GM12872 (cell line): ENCODE results near the gene POLR2B.

Experiments used
- TF ChIP-seq, protein P1 (sequence below): IDR thresholded peaks from 3 replicates; pipeline ENCODE4 v1.5.1; 2011; ENCODE audit warnings: low read depth, mild to moderate bottlenecking, low read length, moderate library complexity; ENCODE audit not compliant: insufficient read depth

POLR2B gene

GRCh38 chr4:56973336-56973735 lies 5.4 kb upstream of the POLR2B start:
- TF ChIP-seq, protein P1, sequence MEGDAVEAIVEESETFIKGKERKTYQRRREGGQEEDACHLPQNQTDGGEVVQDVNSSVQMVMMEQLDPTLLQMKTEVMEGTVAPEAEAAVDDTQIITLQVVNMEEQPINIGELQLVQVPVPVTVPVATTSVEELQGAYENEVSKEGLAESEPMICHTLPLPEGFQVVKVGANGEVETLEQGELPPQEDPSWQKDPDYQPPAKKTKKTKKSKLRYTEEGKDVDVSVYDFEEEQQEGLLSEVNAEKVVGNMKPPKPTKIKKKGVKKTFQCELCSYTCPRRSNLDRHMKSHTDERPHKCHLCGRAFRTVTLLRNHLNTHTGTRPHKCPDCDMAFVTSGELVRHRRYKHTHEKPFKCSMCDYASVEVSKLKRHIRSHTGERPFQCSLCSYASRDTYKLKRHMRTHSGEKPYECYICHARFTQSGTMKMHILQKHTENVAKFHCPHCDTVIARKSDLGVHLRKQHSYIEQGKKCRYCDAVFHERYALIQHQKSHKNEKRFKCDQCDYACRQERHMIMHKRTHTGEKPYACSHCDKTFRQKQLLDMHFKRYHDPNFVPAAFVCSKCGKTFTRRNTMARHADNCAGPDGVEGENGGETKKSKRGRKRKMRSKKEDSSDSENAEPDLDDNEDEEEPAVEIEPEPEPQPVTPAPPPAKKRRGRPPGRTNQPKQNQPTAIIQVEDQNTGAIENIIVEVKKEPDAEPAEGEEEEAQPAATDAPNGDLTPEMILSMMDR: no peak

DNA sequence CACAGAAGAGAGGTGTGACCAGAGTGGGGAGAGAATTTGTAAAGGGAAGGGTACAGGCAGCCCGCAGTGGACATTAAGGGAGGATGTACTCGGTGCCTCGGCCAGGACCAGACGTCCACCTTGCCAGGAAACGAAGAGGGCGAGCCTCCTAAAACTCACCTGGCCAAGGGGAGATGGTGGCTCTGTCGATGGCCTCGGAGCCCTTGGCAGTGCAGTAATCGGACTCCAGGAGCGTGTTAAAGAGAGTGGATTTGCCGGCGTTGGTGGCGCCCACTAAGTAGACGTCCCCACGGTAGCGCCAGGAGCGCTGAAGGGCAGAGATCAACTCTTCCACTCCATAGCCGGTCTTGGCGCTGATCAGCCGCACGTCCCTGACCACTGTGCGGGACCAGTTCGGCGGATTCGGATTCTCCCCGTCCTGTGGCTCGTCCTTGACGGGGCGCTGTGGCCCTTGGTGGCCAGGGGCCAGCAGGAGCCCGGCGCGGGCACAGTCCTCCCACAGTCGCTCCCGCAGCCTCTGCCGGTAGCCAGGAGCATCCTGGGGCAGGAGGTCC lies 2.3 kb upstream of the POLR2B start:
- TF ChIP-seq, protein P1: no peak

DNA sequence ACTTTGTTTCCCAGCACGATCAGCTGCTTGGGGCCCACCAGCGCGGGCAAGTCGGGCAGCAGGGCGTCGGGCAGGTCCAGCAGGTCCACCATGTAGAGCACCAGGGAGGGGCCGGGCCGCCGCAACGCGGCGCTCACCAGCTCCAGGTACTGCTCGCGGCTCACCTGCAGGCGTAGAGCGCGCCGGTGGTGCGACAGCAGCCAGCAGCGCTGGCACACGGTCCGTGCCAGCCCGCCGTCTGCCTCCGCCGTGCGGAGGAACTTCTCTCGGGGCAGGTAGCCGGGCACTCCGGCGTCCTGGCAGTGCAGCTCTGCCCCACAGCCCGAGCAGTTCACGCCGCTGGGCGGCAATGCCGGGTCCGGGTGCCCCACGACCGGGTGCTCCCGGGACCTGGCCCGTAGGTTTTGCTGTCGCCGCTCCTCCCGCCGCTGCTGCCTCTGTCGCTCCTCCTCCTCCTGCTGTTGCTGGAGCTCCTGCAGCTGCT lies 1.8 kb upstream of the POLR2B start:
- TF ChIP-seq, protein P1: peak; percentile 4; the same call in 1 of the 3 replicates

DNA sequence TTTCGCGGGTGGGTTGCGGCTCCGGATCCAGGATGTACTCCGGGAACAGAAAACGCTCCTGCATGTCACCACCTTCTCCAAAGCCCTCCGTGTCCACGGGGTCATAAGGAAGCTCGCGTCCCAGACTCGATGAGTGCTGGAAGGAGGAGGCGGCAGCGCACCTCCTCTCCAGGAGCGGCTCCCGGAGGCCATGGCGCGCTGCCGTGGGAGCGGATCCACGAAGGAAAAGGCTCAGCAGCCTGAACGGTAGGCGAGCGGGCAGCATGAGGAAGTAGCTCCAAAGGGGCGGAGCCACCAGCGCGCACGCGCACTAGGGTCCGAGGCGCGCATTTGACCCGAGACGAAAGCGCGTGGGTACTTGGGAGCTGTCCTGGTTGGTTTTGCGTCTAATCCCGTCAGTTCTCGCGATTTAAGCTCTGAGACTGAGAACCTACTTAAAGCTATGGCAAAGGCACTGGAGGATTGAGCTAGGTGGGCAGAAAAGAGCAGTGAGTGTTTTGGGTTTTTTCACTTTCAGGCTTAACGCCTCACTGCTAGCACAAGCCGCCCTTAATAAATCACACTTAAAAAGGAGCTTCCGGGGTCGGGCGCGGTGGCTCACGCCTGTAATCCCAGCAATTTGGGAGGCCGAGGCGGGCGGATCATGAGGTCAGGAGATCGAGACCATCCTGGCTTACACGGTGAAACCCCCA lies 1.2 kb upstream of the POLR2B start, which contains the start of gene NOA1:
TSS of gene NOA1 (minus strand) at position 286 of the 692 bp plus-strand sequence. CDS start at position 265, 21 bp downstream.
- TF ChIP-seq, protein P1: no peak

DNA sequence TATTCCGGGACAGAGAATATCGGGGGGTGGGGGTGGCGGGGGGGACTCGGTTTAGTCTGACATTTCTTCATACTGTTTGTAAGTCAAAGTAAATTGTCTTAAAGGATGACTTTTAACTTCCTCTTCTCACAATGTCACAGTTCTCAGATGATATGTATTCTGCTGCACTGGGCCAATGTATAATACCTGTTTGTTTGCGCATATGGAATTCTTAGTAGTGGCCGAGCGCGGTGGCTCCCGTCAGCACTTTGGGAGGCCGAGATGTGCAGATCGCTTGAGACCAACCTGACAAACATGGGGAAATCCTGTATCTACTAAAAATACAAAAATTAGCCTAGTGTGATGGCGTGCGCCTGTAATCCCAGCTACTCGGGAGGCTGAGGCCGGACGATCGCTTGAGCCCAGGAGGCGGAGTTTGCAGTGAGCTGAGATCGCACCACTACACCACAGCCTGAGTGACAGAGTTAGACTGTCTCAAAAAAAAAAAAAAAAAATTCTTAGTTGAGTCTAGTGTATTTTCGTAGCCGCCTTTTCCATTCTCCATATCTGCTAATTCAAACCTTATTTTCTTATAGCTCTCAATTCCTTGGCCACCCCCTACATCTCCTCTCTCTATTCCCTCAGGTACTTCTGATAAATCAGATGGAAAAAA lies 851 bp downstream of the POLR2B start:
- TF ChIP-seq, protein P1: no peak

DNA sequence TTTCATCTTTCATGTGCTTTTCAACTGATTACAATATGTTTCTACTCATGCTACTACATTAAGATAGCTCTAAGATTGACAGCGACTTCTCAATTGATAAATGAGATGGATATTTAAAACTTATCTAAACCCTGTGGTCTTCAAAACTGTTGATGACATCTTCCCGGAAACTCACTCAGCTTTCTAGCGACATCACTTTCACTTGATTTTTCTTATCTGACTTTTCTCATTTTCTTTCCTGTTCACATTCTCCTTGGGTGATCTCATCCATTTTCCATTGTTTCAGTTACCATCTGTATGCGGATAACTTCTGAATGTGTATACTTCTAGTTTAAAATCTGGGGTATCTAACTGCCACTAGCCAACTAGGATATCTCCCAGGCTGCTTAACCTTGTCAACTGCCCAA lies 3.1 kb downstream of the POLR2B start:
- TF ChIP-seq, protein P1: no peak

DNA sequence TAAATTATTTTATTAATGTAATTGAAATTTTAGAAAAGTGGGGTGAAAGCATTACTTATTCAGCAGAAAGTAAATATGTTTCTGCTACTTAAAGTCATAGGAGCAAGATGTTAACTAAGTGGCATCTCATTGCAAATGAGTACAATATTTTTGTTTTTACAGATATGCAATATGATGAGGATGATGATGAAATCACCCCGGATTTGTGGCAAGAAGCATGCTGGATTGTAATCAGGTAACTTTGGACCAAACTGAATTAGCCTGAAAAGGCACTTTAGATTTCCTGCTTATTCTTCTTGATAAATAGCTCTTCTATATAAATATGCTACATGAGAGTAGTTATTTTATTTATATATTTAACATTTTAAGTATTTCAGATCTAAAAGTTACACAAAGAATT lies 7.5 kb downstream of the POLR2B start:
- TF ChIP-seq, protein P1: no peak
